Measurements from ENCODE around the gene PTK6. TPM values are rescaled to one million over a fixed set of nuclear protein-coding genes. Genes with fewer than 3 reads are reported as not detected.

PTK6 gene
- total RNA-seq, 6 experiments from 2014 or later = 0.07 TPM; not detected in 4

DNA sequence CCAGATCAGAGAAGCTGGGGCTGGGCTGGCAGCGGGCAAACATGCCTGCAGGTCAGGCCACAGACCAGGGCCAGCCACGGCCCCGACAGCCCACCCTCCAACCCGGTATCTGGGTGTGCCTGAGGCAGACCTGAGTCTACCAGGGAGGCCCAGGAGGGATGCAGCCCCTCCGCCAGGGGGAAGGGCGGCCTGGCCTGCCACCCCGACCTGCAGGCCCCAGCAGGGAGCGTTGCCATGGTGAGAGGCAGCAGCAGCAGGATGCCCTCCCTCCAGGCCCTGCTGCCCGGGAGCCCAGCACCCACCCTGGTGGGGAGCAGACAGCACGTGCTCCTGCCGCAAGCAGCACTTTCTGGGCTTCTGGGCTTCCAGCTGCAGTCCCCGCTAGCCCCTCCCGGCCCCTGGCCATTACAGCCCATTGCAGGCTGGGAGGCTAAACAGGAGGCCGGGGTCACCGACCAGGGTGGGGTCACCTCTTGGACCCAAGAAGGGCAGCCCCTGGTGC, 34.5 kb downstream of the PTK6 start:
- Mint-ChIP-seq H3K4me3 (no peak overlapping the region), H3K36me3 (ENCODE audit: low read depth) (no peaks in the 10 kb centered on the region), H3K4me1 (ENCODE audit: low read depth) (no peaks in the 10 kb centered on the region), H3K9me3 (peaks cover 14% of the 10 kb centered on the region; the same call in 1 of the 2 replicates), H3K27ac (no peak overlapping the region), H3K27me3 (ENCODE audit: insufficient read depth) (peaks cover 23% of the 10 kb centered on the region)
- DNase-seq = no peak
- TF ChIP-seq, protein P1, sequence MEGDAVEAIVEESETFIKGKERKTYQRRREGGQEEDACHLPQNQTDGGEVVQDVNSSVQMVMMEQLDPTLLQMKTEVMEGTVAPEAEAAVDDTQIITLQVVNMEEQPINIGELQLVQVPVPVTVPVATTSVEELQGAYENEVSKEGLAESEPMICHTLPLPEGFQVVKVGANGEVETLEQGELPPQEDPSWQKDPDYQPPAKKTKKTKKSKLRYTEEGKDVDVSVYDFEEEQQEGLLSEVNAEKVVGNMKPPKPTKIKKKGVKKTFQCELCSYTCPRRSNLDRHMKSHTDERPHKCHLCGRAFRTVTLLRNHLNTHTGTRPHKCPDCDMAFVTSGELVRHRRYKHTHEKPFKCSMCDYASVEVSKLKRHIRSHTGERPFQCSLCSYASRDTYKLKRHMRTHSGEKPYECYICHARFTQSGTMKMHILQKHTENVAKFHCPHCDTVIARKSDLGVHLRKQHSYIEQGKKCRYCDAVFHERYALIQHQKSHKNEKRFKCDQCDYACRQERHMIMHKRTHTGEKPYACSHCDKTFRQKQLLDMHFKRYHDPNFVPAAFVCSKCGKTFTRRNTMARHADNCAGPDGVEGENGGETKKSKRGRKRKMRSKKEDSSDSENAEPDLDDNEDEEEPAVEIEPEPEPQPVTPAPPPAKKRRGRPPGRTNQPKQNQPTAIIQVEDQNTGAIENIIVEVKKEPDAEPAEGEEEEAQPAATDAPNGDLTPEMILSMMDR (IDR thresholded peaks at IDR 0.05) = no peak

DNA sequence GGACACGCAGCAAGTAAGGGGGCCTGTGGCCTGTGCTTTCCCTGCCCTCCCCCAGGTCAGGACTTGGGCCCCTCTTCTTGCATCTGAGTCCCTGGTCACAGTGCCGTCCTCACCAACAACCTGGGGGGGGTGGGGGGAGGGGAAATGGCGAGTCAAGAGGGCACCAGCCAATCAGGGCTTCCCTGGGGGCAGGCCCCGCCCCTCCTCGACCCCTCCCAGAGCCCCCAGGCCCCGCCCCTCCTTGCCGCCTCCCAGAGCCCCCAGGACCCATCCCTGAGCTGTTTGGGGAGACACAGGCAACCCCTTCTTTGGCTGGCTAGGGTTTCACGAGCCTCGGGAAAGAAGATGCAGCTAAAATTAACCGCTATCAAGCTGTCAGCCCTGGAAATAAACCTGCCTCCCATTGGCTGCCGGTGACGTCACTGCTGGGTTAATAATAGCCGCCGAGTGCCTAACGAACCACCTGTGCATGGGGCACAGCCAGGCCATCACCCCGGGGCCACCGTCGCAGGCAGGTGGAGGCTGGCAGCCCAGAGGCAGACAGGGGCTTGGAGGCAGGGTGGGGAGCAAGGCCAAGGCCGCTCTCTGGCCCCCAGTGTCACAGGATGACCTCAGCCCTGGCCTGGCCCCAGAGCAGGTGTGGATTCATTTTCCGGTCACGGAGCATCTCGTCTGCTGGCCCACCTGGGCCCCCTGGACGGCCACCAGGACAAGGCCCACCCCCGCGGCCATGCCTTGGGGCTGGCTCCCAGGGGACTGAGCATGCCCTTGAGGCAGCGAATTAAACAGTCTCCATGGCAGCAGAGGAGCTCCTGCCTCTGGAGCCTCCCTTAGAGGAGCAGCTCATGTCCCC, 35.1 kb downstream of the PTK6 start:
- Mint-ChIP-seq H3K4me3 (no peak overlapping the region), H3K27me3 (ENCODE audit: insufficient read depth) (peaks cover 21% of the 10 kb centered on the region), H3K27ac (no peak overlapping the region), H3K4me1 (ENCODE audit: low read depth) (no peaks in the 10 kb centered on the region), H3K36me3 (ENCODE audit: low read depth) (no peaks in the 10 kb centered on the region), H3K9me3 (peaks cover 14% of the 10 kb centered on the region; the same call in 1 of the 2 replicates)
- TF ChIP-seq, protein P1 (IDR thresholded peaks at IDR 0.05) = no peak
- DNase-seq = peak; percentile 12

DNA sequence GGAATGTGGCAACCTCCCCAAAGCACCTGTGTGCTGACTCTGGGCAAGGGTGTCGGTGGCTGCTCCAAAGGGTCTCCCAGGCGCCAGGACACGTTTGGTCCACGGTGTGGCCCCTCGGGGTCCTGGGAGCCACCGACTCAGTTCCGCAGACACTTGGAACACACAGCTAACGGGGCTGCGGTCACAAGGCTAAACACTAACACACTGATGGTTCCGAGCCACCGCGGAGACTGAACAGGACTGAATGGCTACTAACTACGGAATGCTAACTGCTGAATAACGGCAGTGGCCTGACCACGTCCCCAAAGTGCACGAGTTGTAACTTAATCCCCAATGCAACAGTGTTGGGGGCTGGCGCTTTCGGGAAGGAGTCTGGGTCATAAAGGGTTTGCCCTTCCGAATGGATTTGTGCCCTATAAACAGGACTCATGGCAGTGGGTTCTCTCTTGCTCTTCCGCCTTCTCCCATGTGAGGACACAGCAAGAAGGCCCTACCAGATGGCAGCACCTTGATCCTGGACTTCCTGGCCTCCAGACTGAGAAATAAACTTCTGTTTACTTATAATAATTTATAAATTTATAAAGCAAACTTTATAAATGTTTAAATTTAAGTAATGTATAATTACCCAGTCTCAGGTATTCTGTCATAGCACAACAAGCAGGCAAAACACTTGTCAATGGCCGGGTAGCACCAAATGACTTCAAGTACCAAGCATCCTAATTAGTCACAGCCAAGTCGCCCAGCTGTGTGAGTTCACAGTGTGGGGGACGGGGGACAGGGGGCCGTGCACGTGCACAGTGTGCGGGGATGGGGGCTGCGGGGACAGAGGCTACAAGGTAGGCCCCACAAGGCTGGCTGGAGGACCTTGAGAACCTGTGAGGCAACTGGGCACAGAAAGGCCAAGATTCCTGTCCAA, 36.0 kb downstream of the PTK6 start:
- Mint-ChIP-seq H3K4me1 (ENCODE audit: low read depth) (no peaks in the 10 kb centered on the region), H3K27ac (no peak overlapping the region), H3K9me3 (peaks cover 14% of the 10 kb centered on the region; the same call in 1 of the 2 replicates), H3K4me3 (no peak overlapping the region), H3K36me3 (ENCODE audit: low read depth) (no peaks in the 10 kb centered on the region), H3K27me3 (ENCODE audit: insufficient read depth) (peaks cover 17% of the 10 kb centered on the region)
- TF ChIP-seq, protein P1 (IDR thresholded peaks at IDR 0.05) = no peak
- DNase-seq = no peak

DNA sequence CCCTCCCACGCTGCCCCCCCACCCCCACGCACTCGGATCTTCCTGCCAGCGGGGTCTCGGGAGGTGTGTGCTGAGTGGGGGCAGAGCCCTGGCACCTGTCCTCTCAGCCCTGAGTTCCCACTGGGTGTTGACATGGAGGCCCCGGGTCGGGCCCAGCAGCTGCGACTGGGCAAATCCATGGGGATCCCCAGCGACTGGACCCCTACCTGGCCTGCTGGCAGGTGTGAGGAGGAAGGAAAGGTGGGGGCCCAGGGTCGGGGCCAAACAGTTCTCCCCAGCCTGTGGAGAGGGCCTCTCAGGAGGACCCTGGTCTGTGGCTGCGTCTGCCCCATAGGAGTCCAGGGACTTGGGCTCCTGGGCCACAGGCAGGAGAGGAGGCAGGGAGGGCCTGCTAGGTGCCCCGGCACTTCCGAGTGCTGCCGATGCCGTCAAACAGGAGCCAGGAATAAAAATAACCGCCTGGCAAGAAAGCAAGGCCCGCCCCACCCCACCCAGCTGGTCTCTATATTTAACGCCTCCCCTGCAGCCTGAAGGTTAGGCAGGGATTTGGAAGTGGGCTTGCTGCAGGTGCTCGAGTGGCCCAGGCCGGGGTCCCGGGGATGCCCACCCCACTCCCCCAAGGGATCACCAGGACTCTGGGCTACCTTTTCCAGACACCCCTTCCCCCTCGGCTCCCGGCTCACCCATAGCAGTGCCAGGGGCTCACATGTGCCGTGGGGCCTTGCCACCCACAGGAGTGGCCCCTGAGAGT, 36.9 kb downstream of the PTK6 start:
- Mint-ChIP-seq H3K27me3 (ENCODE audit: insufficient read depth) (peaks cover 17% of the 10 kb centered on the region), H3K9me3 (peaks cover 14% of the 10 kb centered on the region; the same call in 1 of the 2 replicates), H3K36me3 (ENCODE audit: low read depth) (no peaks in the 10 kb centered on the region), H3K4me1 (ENCODE audit: low read depth) (no peaks in the 10 kb centered on the region), H3K4me3 (no peak overlapping the region), H3K27ac (no peak overlapping the region)
- TF ChIP-seq, protein P1 (IDR thresholded peaks at IDR 0.05) = no peak
- no peak for DNase-seq

Data from HFFc6 (cell line).